IMR-90 (cell line): ENCODE data around the gene MGME1. TPM values are rescaled to one million over a fixed set of nuclear protein-coding genes. Genes with fewer than 3 reads are reported as not detected.

Experiments used
- ATAC-seq: fragments of 200-7000 bp; cut with Tn5 transposase; 2 replicates; pipeline ENCODE4 v1.9.1; 2020; ENCODE audit warnings: low read depth, mild to moderate bottlenecking, moderate library complexity
- BruUV-seq: library from RNA; stranded (reverse); fragments of 400-500 nt; replicated peaks from 2 replicates; lab custom pipeline; 2021; lab: Mats Ljungman, UMichigan
- CTCF ChIA-PET: fragments of 300-600 bp; formaldehyde crosslinking; extraction: SDS; loops from one replicate; lab custom pipeline; 2021; ENCODE audit warnings: antibody characterized with exemption; lab: Yijun Ruan, JAX
- POLR2A ChIA-PET: fragments of 300-600 bp; sonication (Branson Sonifier 250); formaldehyde crosslinking; loops from one replicate; lab custom pipeline; 2022; ENCODE audit warnings: antibody characterized with exemption; ENCODE audit not compliant: unreplicated experiment; lab: Charles Lee
- DNase-seq: peaks from one replicate; pipeline ENCODE4 v3.0.0; 2013
- H2AFZ ChIP-seq: replicated peaks from 2 replicates; pipeline ENCODE3; 2013; ENCODE audit warnings: low read length, mild to moderate bottlenecking; ENCODE audit not compliant: poor library complexity
- H2AK5ac ChIP-seq: 2 replicates; pipeline ENCODE4 v1.6.1; 2013; ENCODE audit warnings: low read depth, low read length, inconsistent platforms
- H2AK9ac ChIP-seq: replicated peaks from 2 replicates; pipeline ENCODE3; 2013; ENCODE audit warnings: mild to moderate bottlenecking, low read depth, low read length, moderate library complexity; ENCODE audit not compliant: poor library complexity
- H2BK120ac ChIP-seq: 2 replicates; pipeline ENCODE4 v1.6.1; 2013; ENCODE audit warnings: low read depth, low read length, inconsistent platforms
- H2BK15ac ChIP-seq: 3 replicates; pipeline ENCODE4 v1.6.1; 2013; ENCODE audit warnings: low read depth, low read length, inconsistent platforms
- H2BK20ac ChIP-seq: 2 replicates; pipeline ENCODE4 v1.6.1; 2013; ENCODE audit warnings: low read depth, mild to moderate bottlenecking, inconsistent platforms, low read length, moderate library complexity
- H2BK5ac ChIP-seq: 2 replicates; pipeline ENCODE4 v1.6.1; 2013; ENCODE audit warnings: mild to moderate bottlenecking, low read depth, low read length, inconsistent platforms; ENCODE audit not compliant: poor library complexity, severe bottlenecking
- H3K14ac ChIP-seq: replicated peaks from 2 replicates; pipeline ENCODE4 v1.6.1; 2013; ENCODE audit warnings: low read depth, low read length, inconsistent platforms
- H3K18ac ChIP-seq: 2 replicates; pipeline ENCODE4 v1.6.1; 2013; ENCODE audit warnings: low read depth, low read length, control low read depth
- H3K23ac ChIP-seq: 2 replicates; pipeline ENCODE4 v1.6.1; 2013; ENCODE audit warnings: low read depth, low read length, inconsistent platforms
- H3K27ac ChIP-seq: 2 replicates; pipeline ENCODE4 v1.5.1; 2013; ENCODE audit warnings: mild to moderate bottlenecking, control low read depth, low read length; ENCODE audit not compliant: insufficient read depth
- H3K27me3 ChIP-seq: 2 replicates; pipeline ENCODE4 v1.6.1; 2013; ENCODE audit warnings: low read length; ENCODE audit not compliant: control insufficient read depth, insufficient read depth
- H3K36me3 ChIP-seq: 2 replicates; pipeline ENCODE4 v1.6.1; 2013; ENCODE audit warnings: low read length, mixed read lengths; ENCODE audit not compliant: control insufficient read depth, insufficient read depth
- H3K4ac ChIP-seq: 2 replicates; pipeline ENCODE4 v1.6.1; 2013; ENCODE audit warnings: low read depth, low read length, inconsistent platforms
- H3K4me1 ChIP-seq: 2 replicates; pipeline ENCODE4 v1.6.1; 2013; ENCODE audit warnings: low read length, mixed read lengths; ENCODE audit not compliant: control insufficient read depth, insufficient read depth
- H3K4me2 ChIP-seq: 2 replicates; pipeline ENCODE4 v1.6.1; 2013; ENCODE audit warnings: low read depth, mild to moderate bottlenecking, control low read depth, low read length, moderate library complexity
- H3K4me3 ChIP-seq: 2 replicates; pipeline ENCODE4 v1.5.1; 2013; ENCODE audit warnings: low read depth, mild to moderate bottlenecking, control low read depth, low read length, moderate library complexity; ENCODE audit not compliant: insufficient read depth
- H3K56ac ChIP-seq: 2 replicates; pipeline ENCODE4 v1.6.1; 2013; ENCODE audit warnings: low read length, inconsistent platforms; ENCODE audit not compliant: insufficient read depth; ENCODE audit errors: extremely low read depth
- H3K79me1 ChIP-seq, 2 experiments: 2 replicates each; pipeline ENCODE4 v1.6.1; 2013; ENCODE audit warnings: low read length in 2 of 2, inconsistent platforms in 1 of 2, low read depth in 1 of 2
- H3K9ac ChIP-seq: 2 replicates; pipeline ENCODE4 v1.6.1; 2013; ENCODE audit warnings: low read depth, low read length, control low read depth
- H3K9me1 ChIP-seq: 2 replicates; pipeline ENCODE4 v1.6.1; 2013; ENCODE audit warnings: low read length, inconsistent platforms; ENCODE audit not compliant: insufficient read depth
- H3K9me3 ChIP-seq: 2 replicates; pipeline ENCODE4 v1.6.1; 2013; ENCODE audit warnings: low read length; ENCODE audit not compliant: control insufficient read depth, insufficient read depth
- H4K20me1 ChIP-seq: 2 replicates; pipeline ENCODE4 v1.6.1; 2013; ENCODE audit warnings: low read length, inconsistent platforms; ENCODE audit not compliant: insufficient read depth
- H4K5ac ChIP-seq: 2 replicates; pipeline ENCODE4 v1.6.1; 2013; ENCODE audit warnings: mild to moderate bottlenecking, low read depth, low read length, control low read depth
- H4K8ac ChIP-seq, 2 experiments: 2 replicates each; pipeline ENCODE4 v1.6.1; 2013; ENCODE audit warnings: low read depth in 2 of 2, low read length in 2 of 2, control low read depth in 1 of 2, inconsistent platforms in 1 of 2
- H4K91ac ChIP-seq: 2 replicates; pipeline ENCODE4 v1.6.1; 2013; ENCODE audit warnings: low read depth, low read length, inconsistent platforms; ENCODE audit not compliant: insufficient read depth
- BHLHE40 ChIP-seq: fragments of 150-350 bp; IDR thresholded peaks from 2 replicates; pipeline ENCODE4 v1.6.1; 2016; ENCODE audit warnings: mild to moderate bottlenecking, low read depth, low read length
- CEBPB ChIP-seq: IDR thresholded peaks from 2 replicates; pipeline ENCODE4 v1.6.1; 2012; ENCODE audit warnings: low read depth, low read length, improper control_type of control experiment
- CHD1 ChIP-seq: IDR thresholded peaks from 2 replicates; pipeline ENCODE4 v1.6.1; 2012; ENCODE audit warnings: low read depth, low read length, improper control_type of control experiment
- FOS ChIP-seq: fragments of 150-350 bp; IDR thresholded peaks from 2 replicates; pipeline ENCODE4 v1.6.1; 2016; ENCODE audit warnings: low read depth, low read length
- MAFK ChIP-seq: IDR thresholded peaks from 2 replicates; pipeline ENCODE4 v1.6.1; 2012; ENCODE audit warnings: low read depth, low read length, improper control_type of control experiment
- MXI1 ChIP-seq: IDR thresholded peaks from 2 replicates; pipeline ENCODE4 v1.6.1; 2012; ENCODE audit warnings: low read depth, mild to moderate bottlenecking, low read length, moderate library complexity, borderline replicate concordance
- NFE2L2 ChIP-seq: fragments of 150-350 bp; IDR thresholded peaks from 2 replicates; pipeline ENCODE4 v1.6.1; 2016; ENCODE audit warnings: low read depth, mild to moderate bottlenecking, low read length
- POLR2A ChIP-seq: IDR thresholded peaks from 2 replicates; pipeline ENCODE4 v1.6.1; 2012; ENCODE audit warnings: mild to moderate bottlenecking, low read depth, low read length
- RCOR1 ChIP-seq: IDR thresholded peaks from 2 replicates; pipeline ENCODE4 v1.6.1; 2012; ENCODE audit warnings: mild to moderate bottlenecking, low read length, improper control_type of control experiment; ENCODE audit not compliant: insufficient replicate concordance
- SMC3 ChIP-seq: fragments of 150-350 bp; IDR thresholded peaks from 2 replicates; pipeline ENCODE4 v1.6.1; 2016; ENCODE audit warnings: low read depth, mild to moderate bottlenecking, antibody characterized with exemption, low read length, moderate library complexity
- WGBS, 2 experiments: methylation state at CpG; one replicate each; pipeline versions ENCODE4 v1.1.5 to v1.1.7; 2013; ENCODE audit warnings: missing lambda C conversion rate in 2 of 2; ENCODE audit not compliant: insufficient read length in 1 of 2; ENCODE audit errors: extremely low coverage in 2 of 2; 5-methylcytosine and 5-hydroxymethylcytosine counted together
- dilution Hi-C: fragments of 300-500 bp; cut with HindIII; formaldehyde crosslinking; loops from one replicate; pipeline ENCODE4 v1.14.3; 2018; ENCODE audit warnings: low sequenced_read_pairs; ENCODE audit not compliant: unreplicated experiment
- in situ Hi-C: fragments of 300-500 bp; cut with MboI; formaldehyde crosslinking; loops from 3 replicates; pipeline ENCODE4 v1.14.3; 2019; ENCODE audit warnings: low sequenced_read_pairs, inconsistent platforms, mixed read lengths
- intact Hi-C: fragments of 100-400 bp; cut with micrococcal nuclease; formaldehyde crosslinking; loops from 2 replicates; pipeline ENCODE4 v1.10.0; 2022
- polyA plus RNA-seq, 3 experiments: library from polyadenylated mRNA; depleted of rRNA; stranded (reverse); fragments of >200 nt; gene quantifications; 2 replicates each; pipeline ENCODE4 v1.2.3, GENCODE V29; 2012; ENCODE audit warnings: low replicate concordance in 1 of 3
- total RNA-seq: library from RNA; depleted of rRNA; stranded (reverse); fragments of >200 nt; gene quantifications from 2 replicates; pipeline ENCODE4 v1.2.3, GENCODE V29; 2012
- TF ChIP-seq, protein P1 (sequence below): conservative IDR thresholded peaks from 2 replicates; pipeline ENCODE4 v1.5.1; 2012; ENCODE audit warnings: mild to moderate bottlenecking, low read depth, low read length, improper control_type of control experiment
- TF ChIP-seq, protein P2 (sequence below): fragments of 150-350 bp; IDR thresholded peaks from 2 replicates; pipeline ENCODE4 v1.6.1; 2016; ENCODE audit warnings: low read depth, mild to moderate bottlenecking, low read length, moderate library complexity, borderline replicate concordance

MGME1 gene
- total and polyA plus RNA-seq, 2 of the 4 experiments (the other 2 are of a cell fraction): 7.2 to 9.3 TPM

DNA sequence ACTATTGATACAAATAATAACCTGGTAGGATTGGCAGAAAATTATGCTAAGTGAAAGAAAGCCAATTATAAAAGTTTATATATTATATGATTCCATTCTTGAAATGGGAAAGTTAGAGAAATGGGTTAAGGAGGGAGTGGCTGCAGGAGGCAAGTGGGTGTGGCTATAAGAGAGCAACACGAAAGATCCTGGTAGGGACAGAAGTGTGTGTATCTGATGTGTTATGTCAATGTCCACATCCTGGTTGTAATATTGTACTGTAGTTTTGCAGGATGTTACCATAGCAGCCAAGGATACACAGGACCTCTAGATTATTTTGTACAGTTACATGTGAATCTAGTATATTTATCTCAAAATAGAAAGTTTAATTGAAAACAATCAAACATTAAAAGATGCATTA, 47.0 kb upstream of the MGME1 start:
- Histone ChIP-seq H3K4me1 (peaks cover 4% of the 10 kb centered on the region), H3K18ac (no peak overlapping the region), H3K9me3 (no peaks in the 10 kb centered on the region), H3K9ac (no peak overlapping the region), H3K4me2 (no peak overlapping the region), H3K79me1 (no peaks in the 10 kb centered on the region), H4K8ac (no peak overlapping the region), H3K9me1 (no peaks in the 10 kb centered on the region), H2AK9ac (no peak overlapping the region), H3K27me3 (peaks cover 7% of the 10 kb centered on the region), H3K27ac (no peak overlapping the region), H2AK5ac (no peak overlapping the region), H4K91ac (no peak overlapping the region), H2AFZ (no peak overlapping the region), H2BK120ac (no peak overlapping the region), H2BK15ac (no peak overlapping the region), H3K4ac (no peak overlapping the region), H3K36me3 (no peaks in the 10 kb centered on the region), H4K5ac (no peak overlapping the region), H2BK5ac (no peak overlapping the region), H3K14ac (no peak overlapping the region), H2BK20ac (no peak overlapping the region), H3K4me3 (no peak overlapping the region), H3K23ac (no peak overlapping the region), H4K20me1 (no peaks in the 10 kb centered on the region), H3K56ac (no peak overlapping the region)
- intact Hi-C loops: no loop called here
- no peak for ATAC-seq
- dilution Hi-C loops: no loop called here
- no peak for DNase-seq
- BruUV-seq: no TSS peak
- in situ Hi-C loops: loop anchor here (10.0 kb wide), 1 partner anchor 407 kb away; no protein-coding TSS in a partner anchor
- ChIA-PET CTCF (interaction anchor here (0.6 kb wide), 1 partner anchor 476 kb away, joined by 4 read pairs; no protein-coding TSS in a partner anchor), POLR2A (no interaction called here)
- 17% methylated on average over 1 of the region's 1 CpG; no CpG with 5 or more reads in 1 of the 2 experiments for WGBS, 2 experiments
- TF ChIP-seq NFE2L2: no peak
- no peak for TF ChIP-seq MAFK
- TF ChIP-seq, protein P1, sequence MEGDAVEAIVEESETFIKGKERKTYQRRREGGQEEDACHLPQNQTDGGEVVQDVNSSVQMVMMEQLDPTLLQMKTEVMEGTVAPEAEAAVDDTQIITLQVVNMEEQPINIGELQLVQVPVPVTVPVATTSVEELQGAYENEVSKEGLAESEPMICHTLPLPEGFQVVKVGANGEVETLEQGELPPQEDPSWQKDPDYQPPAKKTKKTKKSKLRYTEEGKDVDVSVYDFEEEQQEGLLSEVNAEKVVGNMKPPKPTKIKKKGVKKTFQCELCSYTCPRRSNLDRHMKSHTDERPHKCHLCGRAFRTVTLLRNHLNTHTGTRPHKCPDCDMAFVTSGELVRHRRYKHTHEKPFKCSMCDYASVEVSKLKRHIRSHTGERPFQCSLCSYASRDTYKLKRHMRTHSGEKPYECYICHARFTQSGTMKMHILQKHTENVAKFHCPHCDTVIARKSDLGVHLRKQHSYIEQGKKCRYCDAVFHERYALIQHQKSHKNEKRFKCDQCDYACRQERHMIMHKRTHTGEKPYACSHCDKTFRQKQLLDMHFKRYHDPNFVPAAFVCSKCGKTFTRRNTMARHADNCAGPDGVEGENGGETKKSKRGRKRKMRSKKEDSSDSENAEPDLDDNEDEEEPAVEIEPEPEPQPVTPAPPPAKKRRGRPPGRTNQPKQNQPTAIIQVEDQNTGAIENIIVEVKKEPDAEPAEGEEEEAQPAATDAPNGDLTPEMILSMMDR: no peak
- TF ChIP-seq SMC3: no peak
- TF ChIP-seq POLR2A: no peak
- TF ChIP-seq CHD1: no peak
- TF ChIP-seq RCOR1: no peak
- TF ChIP-seq, protein P2, sequence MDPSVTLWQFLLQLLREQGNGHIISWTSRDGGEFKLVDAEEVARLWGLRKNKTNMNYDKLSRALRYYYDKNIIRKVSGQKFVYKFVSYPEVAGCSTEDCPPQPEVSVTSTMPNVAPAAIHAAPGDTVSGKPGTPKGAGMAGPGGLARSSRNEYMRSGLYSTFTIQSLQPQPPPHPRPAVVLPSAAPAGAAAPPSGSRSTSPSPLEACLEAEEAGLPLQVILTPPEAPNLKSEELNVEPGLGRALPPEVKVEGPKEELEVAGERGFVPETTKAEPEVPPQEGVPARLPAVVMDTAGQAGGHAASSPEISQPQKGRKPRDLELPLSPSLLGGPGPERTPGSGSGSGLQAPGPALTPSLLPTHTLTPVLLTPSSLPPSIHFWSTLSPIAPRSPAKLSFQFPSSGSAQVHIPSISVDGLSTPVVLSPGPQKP: no peak
- TF ChIP-seq FOS: no peak
- no peak for TF ChIP-seq MXI1
- no peak for TF ChIP-seq CEBPB
- TF ChIP-seq BHLHE40: no peak
